Stomach smooth muscle (tissue), 2 donors: Measurements from ENCODE around the gene RPH3AL.
"Not testable (repeated sequence)": the region's sequence is repeated elsewhere in the genome, so short reads cannot be mapped to it uniquely, and the experiment has no call there.

Experiments
- H3K27ac ChIP-seq: one replicate; pipeline ENCODE4 v1.7.0; 2013; ENCODE audit warnings: mild to moderate bottlenecking, low read length, inconsistent platforms
- H3K27me3 ChIP-seq, 2 donors: one replicate each; pipeline ENCODE4 v1.7.0; 2013; ENCODE audit warnings: low read length in 2 of 2; ENCODE audit not compliant: insufficient read depth in 2 of 2, control insufficient read depth in 1 of 2
- H3K36me3 ChIP-seq, 2 donors: one replicate each; pipeline ENCODE4 v1.7.0; 2013; ENCODE audit warnings: low read length in 2 of 2; ENCODE audit not compliant: control insufficient read depth in 2 of 2, insufficient read depth in 2 of 2
- H3K4me1 ChIP-seq: one replicate; pipeline ENCODE4 v1.7.0; 2013; ENCODE audit warnings: low read length; ENCODE audit not compliant: control insufficient read depth, insufficient read depth
- H3K4me3 ChIP-seq, 2 donors: one replicate each; pipeline ENCODE4 v1.7.0; 2013; ENCODE audit warnings: low read length in 2 of 2
- H3K9ac ChIP-seq, 2 donors: one replicate each; pipeline ENCODE4 v1.7.0; 2013; ENCODE audit warnings: low read length in 2 of 2, mild to moderate bottlenecking in 1 of 2
- H3K9me3 ChIP-seq, 2 donors: one replicate each; pipeline ENCODE4 v1.7.0; 2013; ENCODE audit warnings: low read length in 2 of 2; ENCODE audit not compliant: control insufficient read depth in 2 of 2
- donor health status: healthy.
- donor health status: Pancreatic carcinoma.

The RPH3AL gene

GRCh38 chr17:224576-224975 lies 128.0 kb downstream of the RPH3AL start:
- H3K4me1 ChIP-seq, H3K27me3 ChIP-seq, H3K9me3 ChIP-seq, H3K4me3 ChIP-seq, H3K9ac ChIP-seq, H3K27ac ChIP-seq, H3K36me3 ChIP-seq: not testable (repeated sequence)

GRCh38 chr17:223723-224471 lies 128.7 kb downstream of the RPH3AL start:
- H3K9me3 ChIP-seq: no peaks in the 10 kb centered on the region

GRCh38 chr17:222172-222571 lies 130.4 kb downstream of the RPH3AL start:
- no peak overlapping the region for H3K27ac ChIP-seq
- H3K9me3 ChIP-seq: no peaks in the 10 kb centered on the region
- H3K27me3 ChIP-seq: no peaks in the 10 kb centered on the region
- H3K4me1 ChIP-seq: no peaks in the 10 kb centered on the region
- H3K4me3 ChIP-seq: no peak overlapping the region
- no peak overlapping the region for H3K9ac ChIP-seq
- no peaks in the 10 kb centered on the region for H3K36me3 ChIP-seq

More at GRCh38 chr17:223723-224471, 128.7 kb downstream of the RPH3AL start:
- H3K36me3 ChIP-seq: no peaks in the 10 kb centered on the region
- H3K27ac ChIP-seq: no peak overlapping the region
- H3K27me3 ChIP-seq: no peaks in the 10 kb centered on the region
- H3K4me3 ChIP-seq: no peak overlapping the region
- no peaks in the 10 kb centered on the region for H3K4me1 ChIP-seq
- no peak overlapping the region for H3K9ac ChIP-seq

GRCh38 chr17:219696-220095 lies 132.9 kb downstream of the RPH3AL start:
- no peaks in the 10 kb centered on the region for H3K9me3 ChIP-seq
- no peak overlapping the region for H3K4me3 ChIP-seq
- no peak overlapping the region for H3K9ac ChIP-seq
- no peaks in the 10 kb centered on the region for H3K4me1 ChIP-seq
- no peaks in the 10 kb centered on the region for H3K36me3 ChIP-seq
- no peaks in the 10 kb centered on the region for H3K27me3 ChIP-seq
- H3K27ac ChIP-seq: no peak overlapping the region

GRCh38 chr17:218432-219110 lies 134.0 kb downstream of the RPH3AL start:
- Histone ChIP-seq H3K4me3 (no peak overlapping the region), H3K4me1 (no peaks in the 10 kb centered on the region), H3K27me3 (no peaks in the 10 kb centered on the region), H3K36me3 (no peaks in the 10 kb centered on the region), H3K27ac (no peak overlapping the region), H3K9me3 (no peaks in the 10 kb centered on the region), H3K9ac (no peak overlapping the region)

GRCh38 chr17:216625-217024 lies 136.0 kb downstream of the RPH3AL start:
- no peak overlapping the region for H3K9ac ChIP-seq
- H3K9me3 ChIP-seq: no peaks in the 10 kb centered on the region

GRCh38 chr17:215563-216478 lies 136.8 kb downstream of the RPH3AL start:
- H3K36me3 ChIP-seq, H3K4me1 ChIP-seq, H3K27ac ChIP-seq, H3K4me3 ChIP-seq, H3K27me3 ChIP-seq, H3K9me3 ChIP-seq: not testable (repeated sequence)
- peak overlapping the region in 1 of 2 donors; percentile 48 for H3K9ac ChIP-seq

More at GRCh38 chr17:216625-217024, 136.0 kb downstream of the RPH3AL start:
- Histone ChIP-seq H3K4me3 (no peak overlapping the region), H3K27ac (no peak overlapping the region), H3K4me1 (no peaks in the 10 kb centered on the region), H3K36me3 (no peaks in the 10 kb centered on the region), H3K27me3 (no peaks in the 10 kb centered on the region)

GRCh38 chr17:214881-215331 lies 137.7 kb downstream of the RPH3AL start:
- H3K36me3 ChIP-seq: no peaks in the 10 kb centered on the region
- H3K9me3 ChIP-seq: no peaks in the 10 kb centered on the region
- H3K27ac ChIP-seq: no peak overlapping the region
- H3K9ac ChIP-seq: no peak overlapping the region
- H3K27me3 ChIP-seq: no peaks in the 10 kb centered on the region
- H3K4me1 ChIP-seq: no peaks in the 10 kb centered on the region
- no peak overlapping the region for H3K4me3 ChIP-seq

- H3K4me3 ChIP-seq: no peak overlapping the region
- no peak overlapping the region for H3K27ac ChIP-seq
- H3K4me1 ChIP-seq: no peaks in the 10 kb centered on the region
- H3K36me3 ChIP-seq: no peaks in the 10 kb centered on the region
- no peak overlapping the region for H3K9ac ChIP-seq
- H3K27me3 ChIP-seq: peaks cover 0 to under 1% of the 10 kb centered on the region in 2 donors
- H3K9me3 ChIP-seq: no peaks in the 10 kb centered on the region
These were observed 139.1 kb downstream of the RPH3AL start for GRCh38 chr17:213286-214105.

GRCh38 chr17:210402-210801 lies 142.2 kb downstream of the RPH3AL start:
- Histone ChIP-seq H3K36me3 (no peaks in the 10 kb centered on the region), H3K4me1 (no peaks in the 10 kb centered on the region), H3K9ac (no peak overlapping the region), H3K27me3 (peaks cover 7 to 9% of the 10 kb centered on the region in 2 donors), H3K27ac (no peak overlapping the region), H3K4me3 (no peak overlapping the region), H3K9me3 (no peaks in the 10 kb centered on the region)
